Neuronal stem cell (in vitro differentiated cells): ENCODE measurements around the gene NFKBIB.

Source experiments
- DNase-seq: peaks from one replicate; pipeline ENCODE4 v3.0.0-alpha.2; 2013; ENCODE audit warnings: low spot score
- H2AFZ ChIP-seq: one replicate; pipeline ENCODE4 v1.6.1; 2013; ENCODE audit warnings: mild to moderate bottlenecking, low read length, inconsistent platforms
- H2AK5ac ChIP-seq: 2 replicates; pipeline ENCODE4 v1.6.1; 2013; ENCODE audit warnings: low read depth, mild to moderate bottlenecking, inconsistent platforms, low read length, moderate library complexity, mixed read lengths
- H2BK120ac ChIP-seq: 2 replicates; pipeline ENCODE4 v1.6.1; 2013; ENCODE audit warnings: low read depth, mild to moderate bottlenecking, inconsistent platforms, low read length, moderate library complexity, mixed read lengths
- H2BK12ac ChIP-seq: one replicate; pipeline ENCODE4 v1.6.1; 2013; ENCODE audit warnings: low read length, inconsistent platforms
- H2BK15ac ChIP-seq: 2 replicates; pipeline ENCODE4 v1.6.1; 2013; ENCODE audit warnings: mild to moderate bottlenecking, low read length, inconsistent platforms, mixed read lengths
- H2BK5ac ChIP-seq: one replicate; pipeline ENCODE4 v1.6.1; 2013; ENCODE audit warnings: inconsistent platforms, mild to moderate bottlenecking, low read length, moderate library complexity
- H3K14ac ChIP-seq: one replicate; pipeline ENCODE4 v1.6.1; 2013; ENCODE audit warnings: low read length, inconsistent platforms
- H3K18ac ChIP-seq: 2 replicates; pipeline ENCODE4 v1.6.1; 2013; ENCODE audit warnings: low read length, inconsistent platforms
- H3K23ac ChIP-seq: 2 replicates; pipeline ENCODE4 v1.6.1; 2013; ENCODE audit warnings: low read depth, mild to moderate bottlenecking, mixed read lengths, low read length, inconsistent platforms; ENCODE audit not compliant: poor library complexity
- H3K27ac ChIP-seq: replicated peaks from 3 replicates; pipeline ENCODE4 v1.5.1; 2013; ENCODE audit warnings: low read length, inconsistent platforms
- H3K27me3 ChIP-seq, 3 experiments: 2 replicates each; pipeline ENCODE4 v1.6.1; 2013; ENCODE audit warnings: low read length in 3 of 3, mild to moderate bottlenecking in 2 of 3, inconsistent platforms in 1 of 3, low read depth in 1 of 3, mixed read lengths in 1 of 3, moderate library complexity in 1 of 3; ENCODE audit not compliant: control insufficient read depth in 3 of 3, insufficient read depth in 3 of 3
- H3K36me3 ChIP-seq, 2 donors: replicated peaks in 1 of 2; 2 replicates each; pipeline ENCODE4 v1.6.1; 2013; ENCODE audit warnings: low read length in 2 of 2; ENCODE audit not compliant: control insufficient read depth in 2 of 2, insufficient read depth in 2 of 2
- H3K4ac ChIP-seq: 2 replicates; pipeline ENCODE4 v1.6.1; 2013; ENCODE audit warnings: inconsistent platforms, mild to moderate bottlenecking, low read length, moderate library complexity
- H3K4me1 ChIP-seq, 2 donors: 1 replicate in 1 of 2; 2 replicates in 1 of 2; pipeline ENCODE4 v1.6.1; 2013; ENCODE audit warnings: low read length in 2 of 2, low read depth in 1 of 2; ENCODE audit not compliant: control insufficient read depth in 2 of 2, insufficient read depth in 1 of 2
- H3K4me2 ChIP-seq: one replicate; pipeline ENCODE4 v1.6.1; 2013; ENCODE audit warnings: mild to moderate bottlenecking, low read length, inconsistent platforms; ENCODE audit not compliant: insufficient read depth, poor library complexity, severe bottlenecking
- H3K4me3 ChIP-seq, 2 donors: 2 replicates each; pipeline ENCODE4 v1.5.1; 2013; ENCODE audit warnings: low read length in 2 of 2, mild to moderate bottlenecking in 2 of 2, inconsistent platforms in 1 of 2, moderate library complexity in 1 of 2
- H3K79me1 ChIP-seq: one replicate; pipeline ENCODE4 v1.6.1; 2013; ENCODE audit warnings: low read depth, mild to moderate bottlenecking, inconsistent platforms, low read length, moderate library complexity
- H3K9ac ChIP-seq: one replicate; pipeline ENCODE4 v1.6.1; 2013; ENCODE audit warnings: mild to moderate bottlenecking, low read depth, low read length, inconsistent platforms; ENCODE audit not compliant: poor library complexity
- H3K9me3 ChIP-seq, 2 donors: replicated peaks in 1 of 2; 2 replicates each; pipeline versions ENCODE3 to v1.6.1; 2013; ENCODE audit warnings: low read length in 2 of 2, mild to moderate bottlenecking in 2 of 2, inconsistent platforms in 1 of 2, low read depth in 1 of 2, mixed read lengths in 1 of 2, moderate library complexity in 1 of 2; ENCODE audit not compliant: control insufficient read depth in 2 of 2, insufficient read depth in 1 of 2
- H4K8ac ChIP-seq: one replicate; pipeline ENCODE4 v1.6.1; 2013; ENCODE audit warnings: low read depth, mild to moderate bottlenecking, inconsistent platforms, low read length, moderate library complexity
- H4K91ac ChIP-seq: one replicate; pipeline ENCODE4 v1.6.1; 2013; ENCODE audit warnings: low read length, low read depth, mild to moderate bottlenecking, inconsistent platforms; ENCODE audit not compliant: poor library complexity
- WGBS, 2 donors: extraction: QIAGEN DNeasy Blood & Tissue Kit; methylation state at CpG; one replicate each; pipeline ENCODE4 v1.1.7; 2013; ENCODE audit warnings: missing lambda C conversion rate in 2 of 2, mixed read lengths in 1 of 2; ENCODE audit not compliant: insufficient read length in 2 of 2, insufficient replicate concordance in 1 of 2; ENCODE audit errors: extremely low coverage in 2 of 2; 5-methylcytosine and 5-hydroxymethylcytosine counted together

The NFKBIB gene

DNA sequence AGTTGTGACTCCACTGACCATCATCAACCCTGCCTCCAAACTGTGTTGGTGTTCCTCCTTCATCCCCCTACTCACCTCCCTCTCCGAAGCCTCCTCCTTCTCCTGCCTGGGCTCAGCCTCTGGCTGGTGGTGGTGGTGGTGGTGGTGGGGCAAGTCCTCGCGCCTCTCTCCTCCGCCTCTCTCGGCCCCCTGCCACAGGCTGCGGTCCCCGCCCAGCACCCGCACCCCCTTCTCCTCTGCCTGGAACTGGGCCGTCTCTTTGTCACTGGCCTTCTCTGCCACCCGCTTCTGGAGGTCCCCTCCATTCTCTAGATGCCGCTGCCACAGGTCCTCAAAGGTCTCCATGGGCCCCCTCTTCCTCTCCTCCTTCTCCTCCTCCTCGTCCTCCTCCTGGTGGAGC, 10.7 kb downstream of the NFKBIB start:
- Histone ChIP-seq H2BK120ac (no peak overlapping the region), H3K4ac (no peak overlapping the region), H3K27ac (no peak overlapping the region), H2BK12ac (no peak overlapping the region), H3K4me1 (no peaks in the 10 kb centered on the region), H3K14ac (no peak overlapping the region), H2AFZ (no peak overlapping the region), H2AK5ac (no peak overlapping the region), H4K8ac (no peak overlapping the region), H3K36me3 (peaks cover 12 to 18% of the 10 kb centered on the region in 2 donors), H3K18ac (peak overlapping the region; percentile 32), H3K23ac (no peak overlapping the region), H3K4me2 (no peak overlapping the region), H2BK15ac (no peak overlapping the region), H3K9me3 (peaks cover 0 to 12% of the 10 kb centered on the region in 2 donors), H3K9ac (no peak overlapping the region), H4K91ac (no peak overlapping the region), H2BK5ac (no peak overlapping the region), H3K27me3 (no peaks in the 10 kb centered on the region), H3K79me1 (no peaks in the 10 kb centered on the region), H3K4me3 (no peak overlapping the region)
- no CpG with 5 or more reads among the region's 12 CpGs for WGBS, 2 donors
- no peak for DNase-seq

GRCh38 chr19:38911388-38912001, 11.7 kb downstream of the NFKBIB start:
- Histone ChIP-seq H3K9me3 (peaks cover 0 to 12% of the 10 kb centered on the region in 2 donors), H3K27ac (no peak overlapping the region), H4K8ac (peak overlapping the region; percentile 82), H3K9ac (peak overlapping the region; percentile 30), H2BK12ac (peak overlapping the region; percentile 41), H3K4me2 (no peak overlapping the region), H3K18ac (peak overlapping the region; percentile 64), H3K27me3 (no peaks in the 10 kb centered on the region), H2BK5ac (peak overlapping the region; percentile 82), H3K4me1 (no peaks in the 10 kb centered on the region), H3K79me1 (peaks cover 2% of the 10 kb centered on the region), H2BK15ac (peak overlapping the region; percentile 85), H4K91ac (no peak overlapping the region), H2BK120ac (no peak overlapping the region), H3K14ac (peak overlapping the region; percentile 38), H3K36me3 (peaks cover 12% of the 10 kb centered on the region in 2 donors), H3K4ac (no peak overlapping the region), H2AK5ac (peak overlapping the region; percentile 88), H3K23ac (peak overlapping the region; percentile 95), H2AFZ (peak overlapping the region; percentile 61), H3K4me3 (peak overlapping the region in 1 of 2 donors; percentile 29)
- WGBS, 2 donors = no CpG with 5 or more reads among the region's 16 CpGs
- no peak for DNase-seq

- no peak overlapping the region for H3K4ac ChIP-seq
- H2BK120ac ChIP-seq = no peak overlapping the region
- H4K91ac ChIP-seq = no peak overlapping the region
- no peak overlapping the region for H3K4me2 ChIP-seq
- no peak overlapping the region for H2BK5ac ChIP-seq
- H3K4me3 ChIP-seq = peak overlapping the region in 1 of 2 donors; percentile 34
- peaks cover 0 to under 1% of the 10 kb centered on the region in 2 donors for H3K9me3 ChIP-seq
- no peaks in the 10 kb centered on the region for H3K4me1 ChIP-seq
- no peak overlapping the region for H3K27ac ChIP-seq
- peak overlapping the region; percentile 35 for H3K18ac ChIP-seq
- no peak overlapping the region for H2BK15ac ChIP-seq
- peak overlapping the region; percentile 63 for H2AK5ac ChIP-seq
- no peak overlapping the region for H3K9ac ChIP-seq
- peak overlapping the region; percentile 17 for H3K14ac ChIP-seq
- H3K36me3 ChIP-seq = peaks cover 0 to 6% of the 10 kb centered on the region in 2 donors
- no peak overlapping the region for H2BK12ac ChIP-seq
- DNase-seq = no peak
- H3K79me1 ChIP-seq = peaks cover 2% of the 10 kb centered on the region
- H2AFZ ChIP-seq = no peak overlapping the region
- H3K23ac ChIP-seq = peak overlapping the region; percentile 55
- no peaks in the 10 kb centered on the region for H3K27me3 ChIP-seq
- WGBS, 2 donors = no CpG with 5 or more reads among the region's 12 CpGs
- H4K8ac ChIP-seq = no peak overlapping the region
Observed at GRCh38 chr19:38912600-38913514, 13.1 kb downstream of the NFKBIB start.

- H2AK5ac ChIP-seq = no peak overlapping the region
- no CpG with 5 or more reads among the region's 8 CpGs for WGBS, 2 donors
Observed at GRCh38 chr19:38913958-38914357, 14.2 kb downstream of the NFKBIB start.

More at GRCh38 chr19:38913958-38914357, 14.2 kb downstream of the NFKBIB start:
- no peak overlapping the region for H3K4me2 ChIP-seq
- H3K18ac ChIP-seq = no peak overlapping the region
- peaks cover 0 to 4% of the 10 kb centered on the region in 2 donors for H3K36me3 ChIP-seq
- H3K27me3 ChIP-seq = no peaks in the 10 kb centered on the region
- H3K23ac ChIP-seq = no peak overlapping the region
- no peak overlapping the region for H3K14ac ChIP-seq
- no peak overlapping the region for H2BK120ac ChIP-seq
- no peak for DNase-seq
- H3K4me1 ChIP-seq = no peaks in the 10 kb centered on the region
- no peak overlapping the region for H2BK15ac ChIP-seq
- no peak overlapping the region for H3K4me3 ChIP-seq
- no peak overlapping the region for H4K91ac ChIP-seq
- H3K4ac ChIP-seq = no peak overlapping the region
- H3K9me3 ChIP-seq = no peaks in the 10 kb centered on the region
- H2AFZ ChIP-seq = no peak overlapping the region
- no peak overlapping the region for H3K9ac ChIP-seq
- peaks cover 2% of the 10 kb centered on the region for H3K79me1 ChIP-seq
- H4K8ac ChIP-seq = no peak overlapping the region
- H2BK5ac ChIP-seq = no peak overlapping the region
- no peak overlapping the region for H2BK12ac ChIP-seq
- no peak overlapping the region for H3K27ac ChIP-seq
